Measurements from ENCODE around the gene GTF3C1.

GTF3C1 gene

GRCh38 chr16:27585200-27585599, 35.5 kb upstream of the GTF3C1 start:
- H3F3A ChIP-seq (ENCODE audit: insufficient read depth, low read length) = no peaks in the 10 kb centered on the region
- H3K79me2 ChIP-seq (ENCODE audit: low read length) = no peaks in the 10 kb centered on the region
- H3K9me2 ChIP-seq (replicated peaks; ENCODE audit: insufficient read depth, low read length) = no peaks in the 10 kb centered on the region
- no peak overlapping the region for H3K27ac ChIP-seq (ENCODE audit: low read length)
- no peak overlapping the region for H3K4me3 ChIP-seq (ENCODE audit: low read length)
- no peaks in the 10 kb centered on the region for H4K20me1 ChIP-seq (ENCODE audit: insufficient read depth, low read length)
- H3K36me3 ChIP-seq (replicated peaks; ENCODE audit: insufficient read depth, low read length) = no peaks in the 10 kb centered on the region
- DNase-seq = no peak
- no peaks in the 10 kb centered on the region for H3K9me3 ChIP-seq (replicated peaks; ENCODE audit: insufficient read depth, low read length)
- H2AFZ ChIP-seq (ENCODE audit: low read length) = no peak overlapping the region
- TF ChIP-seq CTCF (IDR thresholded peaks at IDR 0.05; ENCODE audit: low read length) = no peak
- no peak for TF ChIP-seq EZH2 (optimal IDR thresholded peaks at IDR 0.05; ENCODE audit: low read depth, low read length)
- TF ChIP-seq EZH2phosphoT487 (IDR thresholded peaks at IDR 0.05; ENCODE audit: low read length) = no peak
- no peaks in the 10 kb centered on the region for H3K27me3 ChIP-seq (replicated peaks; ENCODE audit: insufficient read depth, low read length)
- no peak overlapping the region for H3K4me2 ChIP-seq (ENCODE audit: low read depth, low read length)
- H3K9ac ChIP-seq (ENCODE audit: low read length) = no peak overlapping the region
- no peaks in the 10 kb centered on the region for H3K4me1 ChIP-seq (ENCODE audit: low read length)

- H3K36me3 ChIP-seq (replicated peaks; ENCODE audit: insufficient read depth, low read length) = no peaks in the 10 kb centered on the region
- H3K4me2 ChIP-seq (ENCODE audit: low read depth, low read length) = no peak overlapping the region
- no peaks in the 10 kb centered on the region for H3F3A ChIP-seq (ENCODE audit: insufficient read depth, low read length)
- no peak overlapping the region for H3K27ac ChIP-seq (ENCODE audit: low read length)
- H3K79me2 ChIP-seq (ENCODE audit: low read length) = no peaks in the 10 kb centered on the region
- H3K27me3 ChIP-seq (replicated peaks; ENCODE audit: insufficient read depth, low read length) = no peaks in the 10 kb centered on the region
- no peaks in the 10 kb centered on the region for H3K4me1 ChIP-seq (ENCODE audit: low read length)
- H3K9me2 ChIP-seq (replicated peaks; ENCODE audit: insufficient read depth, low read length) = no peaks in the 10 kb centered on the region
- H3K4me3 ChIP-seq (ENCODE audit: low read length) = no peak overlapping the region
- no peak overlapping the region for H2AFZ ChIP-seq (ENCODE audit: low read length)
- TF ChIP-seq EZH2 (optimal IDR thresholded peaks at IDR 0.05; ENCODE audit: low read depth, low read length) (no peak), EZH2phosphoT487 (IDR thresholded peaks at IDR 0.05; ENCODE audit: low read length) (no peak), CTCF (IDR thresholded peaks at IDR 0.05; ENCODE audit: low read length) (no peak)
- H3K9me3 ChIP-seq (replicated peaks; ENCODE audit: insufficient read depth, low read length) = no peaks in the 10 kb centered on the region
- no peak overlapping the region for H3K9ac ChIP-seq (ENCODE audit: low read length)
- no peaks in the 10 kb centered on the region for H4K20me1 ChIP-seq (ENCODE audit: insufficient read depth, low read length)
- no peak for DNase-seq
These were observed 33.9 kb upstream of the GTF3C1 start for GRCh38 chr16:27583634-27584033.

- no peaks in the 10 kb centered on the region for H3K9me3 ChIP-seq (replicated peaks; ENCODE audit: insufficient read depth, low read length)
- H3K27ac ChIP-seq (ENCODE audit: low read length) = no peak overlapping the region
- H3K27me3 ChIP-seq (replicated peaks; ENCODE audit: insufficient read depth, low read length) = no peaks in the 10 kb centered on the region
- TF ChIP-seq CTCF (IDR thresholded peaks at IDR 0.05; ENCODE audit: low read length) (no peak), EZH2 (optimal IDR thresholded peaks at IDR 0.05; ENCODE audit: low read depth, low read length) (no peak), EZH2phosphoT487 (IDR thresholded peaks at IDR 0.05; ENCODE audit: low read length) (no peak)
- H3K79me2 ChIP-seq (ENCODE audit: low read length) = no peaks in the 10 kb centered on the region
- no peak for DNase-seq
- H3K9me2 ChIP-seq (replicated peaks; ENCODE audit: insufficient read depth, low read length) = no peaks in the 10 kb centered on the region
- H3K36me3 ChIP-seq (replicated peaks; ENCODE audit: insufficient read depth, low read length) = no peaks in the 10 kb centered on the region
- H3K4me1 ChIP-seq (ENCODE audit: low read length) = no peaks in the 10 kb centered on the region
- no peak overlapping the region for H3K4me3 ChIP-seq (ENCODE audit: low read length)
- no peaks in the 10 kb centered on the region for H4K20me1 ChIP-seq (ENCODE audit: insufficient read depth, low read length)
- H3K4me2 ChIP-seq (ENCODE audit: low read depth, low read length) = no peak overlapping the region
- H2AFZ ChIP-seq (ENCODE audit: low read length) = no peak overlapping the region
- H3F3A ChIP-seq (ENCODE audit: insufficient read depth, low read length) = no peaks in the 10 kb centered on the region
- H3K9ac ChIP-seq (ENCODE audit: low read length) = no peak overlapping the region
These were observed 33.2 kb upstream of the GTF3C1 start for GRCh38 chr16:27582883-27583282.

All from MM.1S (cell line).